Coronary artery (tissue), 2 donors: ENCODE results near the gene HEATR1.

Experiments used
- DNase-seq: peaks from one replicate; pipeline ENCODE4 v3.0.0-alpha.2; 2017; ENCODE audit warnings: low spot score
- H3K27ac ChIP-seq, 2 donors: fragments of 200-600 bp; sonication (generic); one replicate each; pipeline ENCODE4 v1.5.1; 2016 to 2019
- H3K4me3 ChIP-seq: fragments of 200-600 bp; sonication (generic); 2 replicates; pipeline ENCODE4 v1.5.1; 2016; ENCODE audit warnings: mild to moderate bottlenecking, moderate library complexity
- TF ChIP-seq, protein P1 (sequence below): fragments of 200-600 bp; sonication (generic); IDR thresholded peaks from one replicate; pipeline ENCODE4 v1.5.1; 2019; ENCODE audit warnings: antibody characterized with exemption

Gene HEATR1, protein sequence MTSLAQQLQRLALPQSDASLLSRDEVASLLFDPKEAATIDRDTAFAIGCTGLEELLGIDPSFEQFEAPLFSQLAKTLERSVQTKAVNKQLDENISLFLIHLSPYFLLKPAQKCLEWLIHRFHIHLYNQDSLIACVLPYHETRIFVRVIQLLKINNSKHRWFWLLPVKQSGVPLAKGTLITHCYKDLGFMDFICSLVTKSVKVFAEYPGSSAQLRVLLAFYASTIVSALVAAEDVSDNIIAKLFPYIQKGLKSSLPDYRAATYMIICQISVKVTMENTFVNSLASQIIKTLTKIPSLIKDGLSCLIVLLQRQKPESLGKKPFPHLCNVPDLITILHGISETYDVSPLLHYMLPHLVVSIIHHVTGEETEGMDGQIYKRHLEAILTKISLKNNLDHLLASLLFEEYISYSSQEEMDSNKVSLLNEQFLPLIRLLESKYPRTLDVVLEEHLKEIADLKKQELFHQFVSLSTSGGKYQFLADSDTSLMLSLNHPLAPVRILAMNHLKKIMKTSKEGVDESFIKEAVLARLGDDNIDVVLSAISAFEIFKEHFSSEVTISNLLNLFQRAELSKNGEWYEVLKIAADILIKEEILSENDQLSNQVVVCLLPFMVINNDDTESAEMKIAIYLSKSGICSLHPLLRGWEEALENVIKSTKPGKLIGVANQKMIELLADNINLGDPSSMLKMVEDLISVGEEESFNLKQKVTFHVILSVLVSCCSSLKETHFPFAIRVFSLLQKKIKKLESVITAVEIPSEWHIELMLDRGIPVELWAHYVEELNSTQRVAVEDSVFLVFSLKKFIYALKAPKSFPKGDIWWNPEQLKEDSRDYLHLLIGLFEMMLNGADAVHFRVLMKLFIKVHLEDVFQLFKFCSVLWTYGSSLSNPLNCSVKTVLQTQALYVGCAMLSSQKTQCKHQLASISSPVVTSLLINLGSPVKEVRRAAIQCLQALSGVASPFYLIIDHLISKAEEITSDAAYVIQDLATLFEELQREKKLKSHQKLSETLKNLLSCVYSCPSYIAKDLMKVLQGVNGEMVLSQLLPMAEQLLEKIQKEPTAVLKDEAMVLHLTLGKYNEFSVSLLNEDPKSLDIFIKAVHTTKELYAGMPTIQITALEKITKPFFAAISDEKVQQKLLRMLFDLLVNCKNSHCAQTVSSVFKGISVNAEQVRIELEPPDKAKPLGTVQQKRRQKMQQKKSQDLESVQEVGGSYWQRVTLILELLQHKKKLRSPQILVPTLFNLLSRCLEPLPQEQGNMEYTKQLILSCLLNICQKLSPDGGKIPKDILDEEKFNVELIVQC (N-terminal part only)

DNA sequence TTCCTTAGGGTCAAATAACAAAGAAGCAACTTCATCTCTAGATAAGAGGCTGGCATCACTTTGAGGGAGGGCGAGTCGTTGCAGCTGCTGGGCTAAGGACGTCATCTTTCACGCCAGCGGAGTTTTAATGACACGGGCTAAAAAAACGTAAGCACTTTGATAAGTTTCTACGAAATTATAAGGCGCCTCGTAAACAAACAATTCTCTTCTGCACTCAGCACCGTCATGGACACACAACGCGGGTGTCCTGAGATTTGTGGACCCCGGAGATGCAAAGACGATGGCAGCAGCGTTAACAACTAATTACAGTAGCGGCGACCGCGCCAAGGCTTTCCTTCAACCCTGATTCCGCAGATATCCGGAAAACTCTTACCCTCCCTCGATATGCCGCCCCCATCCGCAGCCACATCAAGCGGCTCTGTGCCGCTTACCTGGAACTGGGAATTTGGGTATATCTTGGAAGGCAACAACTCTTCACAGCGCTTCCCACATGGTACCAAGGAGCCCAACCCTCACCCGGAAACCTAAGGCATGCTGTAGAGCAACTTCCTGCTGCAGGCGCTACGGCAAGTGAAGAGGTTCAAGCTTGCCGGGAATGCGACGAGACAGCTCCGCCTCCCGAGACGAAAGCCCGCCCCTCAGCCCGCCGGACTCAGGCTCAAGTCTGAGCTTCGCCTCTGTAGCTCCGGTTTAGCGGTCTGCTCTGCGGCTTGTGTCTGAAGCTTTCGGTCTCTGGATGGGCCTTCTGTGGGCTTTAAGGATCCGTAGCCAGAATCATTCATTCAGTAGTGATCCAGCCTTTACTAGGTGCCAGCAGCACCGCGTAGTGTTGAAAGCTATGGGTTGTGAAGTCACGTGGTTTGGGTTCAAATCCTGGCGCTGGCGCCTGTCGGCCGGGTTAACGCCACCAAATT is at the start of gene HEATR1:
TSS of gene HEATR1 (minus strand) at position 526 of the 914 bp plus-strand sequence. CDS start at position 105, 421 bp downstream.
- TF ChIP-seq, protein P1, sequence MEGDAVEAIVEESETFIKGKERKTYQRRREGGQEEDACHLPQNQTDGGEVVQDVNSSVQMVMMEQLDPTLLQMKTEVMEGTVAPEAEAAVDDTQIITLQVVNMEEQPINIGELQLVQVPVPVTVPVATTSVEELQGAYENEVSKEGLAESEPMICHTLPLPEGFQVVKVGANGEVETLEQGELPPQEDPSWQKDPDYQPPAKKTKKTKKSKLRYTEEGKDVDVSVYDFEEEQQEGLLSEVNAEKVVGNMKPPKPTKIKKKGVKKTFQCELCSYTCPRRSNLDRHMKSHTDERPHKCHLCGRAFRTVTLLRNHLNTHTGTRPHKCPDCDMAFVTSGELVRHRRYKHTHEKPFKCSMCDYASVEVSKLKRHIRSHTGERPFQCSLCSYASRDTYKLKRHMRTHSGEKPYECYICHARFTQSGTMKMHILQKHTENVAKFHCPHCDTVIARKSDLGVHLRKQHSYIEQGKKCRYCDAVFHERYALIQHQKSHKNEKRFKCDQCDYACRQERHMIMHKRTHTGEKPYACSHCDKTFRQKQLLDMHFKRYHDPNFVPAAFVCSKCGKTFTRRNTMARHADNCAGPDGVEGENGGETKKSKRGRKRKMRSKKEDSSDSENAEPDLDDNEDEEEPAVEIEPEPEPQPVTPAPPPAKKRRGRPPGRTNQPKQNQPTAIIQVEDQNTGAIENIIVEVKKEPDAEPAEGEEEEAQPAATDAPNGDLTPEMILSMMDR: no peak
- peak within 1 kb of the TSS; percentile 82 to 91 for H3K27ac ChIP-seq
- H3K4me3 ChIP-seq: peak within 1 kb of the TSS; percentile 82
- DNase-seq: peak; percentile 96

- TF ChIP-seq, protein P1: no peak
- no peak overlapping the region for H3K27ac ChIP-seq
These were observed 40.8 kb upstream of the HEATR1 start for GRCh38 chr1:236645016-236645680.

GRCh38 chr1:236642763-236643162 is 38.4 kb upstream of the HEATR1 start:
- TF ChIP-seq, protein P1: no peak
- Histone ChIP-seq H3K4me3 (no peak overlapping the region), H3K27ac (no peak overlapping the region)
- DNase-seq: no peak

More at GRCh38 chr1:236645016-236645680, 40.8 kb upstream of the HEATR1 start:
- no peak for DNase-seq
- no peak overlapping the region for H3K4me3 ChIP-seq

- TF ChIP-seq, protein P1: no peak
- Histone ChIP-seq H3K27ac (no peak overlapping the region), H3K4me3 (no peak overlapping the region)
- DNase-seq: no peak
These were observed 35.4 kb upstream of the HEATR1 start for GRCh38 chr1:236639686-236640085.

GRCh38 chr1:236638945-236639344 is 34.6 kb upstream of the HEATR1 start:
- TF ChIP-seq, protein P1: no peak
- H3K27ac ChIP-seq: no peak overlapping the region
- peak overlapping the region; percentile 44 for H3K4me3 ChIP-seq
- DNase-seq: no peak
